Measurements from ENCODE around the gene TICAM1.
"Not testable (repeated sequence)": the region's sequence is repeated elsewhere in the genome, so short reads cannot be mapped to it uniquely, and the experiment has no call there.

Gene TICAM1

GRCh38 chr19:4807188-4807587 lies 24.3 kb downstream of the TICAM1 start:
- no peak for DNase-seq
- Histone ChIP-seq H3K4me1 (no peaks in the 10 kb centered on the region), H3K9me3 (no peaks in the 10 kb centered on the region), H3K27me3 (no peaks in the 10 kb centered on the region), H3K4me3 (ENCODE audit: low read depth, low read length) (no peak overlapping the region), H3K36me3 (no peaks in the 10 kb centered on the region)
- TF ChIP-seq CTCF (IDR thresholded peaks at IDR 0.05; ENCODE audit: low read depth, low read length), result no peak

- Histone ChIP-seq H3K36me3 (no peaks in the 10 kb centered on the region), H3K4me1 (no peaks in the 10 kb centered on the region), H3K4me3 (ENCODE audit: low read depth, low read length) (no peak overlapping the region), H3K27me3 (no peaks in the 10 kb centered on the region), H3K9me3 (no peaks in the 10 kb centered on the region)
- no peak for TF ChIP-seq CTCF (IDR thresholded peaks at IDR 0.05; ENCODE audit: low read depth, low read length)
- DNase-seq, result no peak
Measured at GRCh38 chr19:4806384-4806783, 25.1 kb downstream of the TICAM1 start.

GRCh38 chr19:4805140-4805539 lies 26.4 kb downstream of the TICAM1 start:
- not testable (repeated sequence) for DNase-seq; H3K27me3 ChIP-seq; H3K9me3 ChIP-seq; H3K36me3 ChIP-seq; H3K4me3 ChIP-seq (ENCODE audit: low read depth, low read length); H3K4me1 ChIP-seq

- no peaks in the 10 kb centered on the region for H3K4me1 ChIP-seq
- DNase-seq, result peak; percentile 84
- no peaks in the 10 kb centered on the region for H3K36me3 ChIP-seq
- TF ChIP-seq CTCF (IDR thresholded peaks at IDR 0.05; ENCODE audit: low read depth, low read length), result peak; percentile 91
- no peak overlapping the region for H3K4me3 ChIP-seq (ENCODE audit: low read depth, low read length)
- no peaks in the 10 kb centered on the region for H3K27me3 ChIP-seq
- no peaks in the 10 kb centered on the region for H3K9me3 ChIP-seq
Measured at GRCh38 chr19:4803736-4804695, 27.5 kb downstream of the TICAM1 start.

GRCh38 chr19:4802711-4803110 lies 28.8 kb downstream of the TICAM1 start:
- Histone ChIP-seq H3K9me3 (no peaks in the 10 kb centered on the region), H3K4me3 (ENCODE audit: low read depth, low read length) (no peak overlapping the region), H3K4me1 (no peaks in the 10 kb centered on the region), H3K27me3 (no peaks in the 10 kb centered on the region), H3K36me3 (no peaks in the 10 kb centered on the region)
- no peak for TF ChIP-seq CTCF (IDR thresholded peaks at IDR 0.05; ENCODE audit: low read depth, low read length)
- DNase-seq, result no peak

GRCh38 chr19:4801085-4801619 lies 30.4 kb downstream of the TICAM1 start:
- no peak for DNase-seq

More at GRCh38 chr19:4801085-4801619, 30.4 kb downstream of the TICAM1 start:
- H3K36me3 ChIP-seq, result peaks cover 8% of the 10 kb centered on the region
- H3K27me3 ChIP-seq, result no peaks in the 10 kb centered on the region
- no peaks in the 10 kb centered on the region for H3K9me3 ChIP-seq
- TF ChIP-seq CTCF (IDR thresholded peaks at IDR 0.05; ENCODE audit: low read depth, low read length), result no peak
- no peaks in the 10 kb centered on the region for H3K4me1 ChIP-seq
- no peak overlapping the region for H3K4me3 ChIP-seq (ENCODE audit: low read depth, low read length)

All from BE2C (cell line).